Breast epithelium (tissue), 3 donors: ENCODE results near the gene PCGF2.

Experiments used
- POLR2A ChIP-seq: fragments of 450-650 bp; IDR thresholded peaks from one replicate; pipeline ENCODE4 v1.6.1; 2016; ENCODE audit warnings: antibody characterized with exemption, mild to moderate bottlenecking, moderate library complexity
- POLR2AphosphoS5 ChIP-seq, 3 donors: sonication (generic); formaldehyde crosslinking; IDR thresholded peaks; one replicate each; pipeline ENCODE4 v1.6.1; 2017; ENCODE audit warnings: antibody characterized with exemption in 3 of 3
- TF ChIP-seq, protein P1 (sequence below), 3 donors: fragments of 450-650 bp; IDR thresholded peaks; one replicate each; pipeline ENCODE4 v1.5.1; 2016 to 2017; ENCODE audit warnings: antibody characterized with exemption in 3 of 3, mild to moderate bottlenecking in 3 of 3, moderate library complexity in 3 of 3

DNA sequence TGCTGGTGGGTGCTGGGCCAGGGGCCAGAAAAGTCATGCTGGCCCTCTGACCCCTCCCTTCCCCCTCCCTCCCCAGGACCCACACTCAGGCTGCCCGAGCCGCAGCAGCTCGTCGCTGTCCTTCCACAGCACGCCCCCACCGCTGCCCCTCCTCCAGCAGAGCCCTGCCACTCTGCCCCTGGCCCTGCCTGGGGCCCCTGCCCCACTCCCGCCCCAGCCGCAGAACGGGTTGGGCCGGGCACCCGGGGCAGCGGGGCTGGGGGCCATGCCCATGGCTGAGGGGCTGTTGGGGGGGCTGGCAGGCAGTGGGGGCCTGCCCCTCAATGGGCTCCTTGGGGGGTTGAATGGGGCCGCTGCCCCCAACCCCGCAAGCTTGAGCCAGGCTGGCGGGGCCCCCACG lies 26.3 kb downstream of the PCGF2 start:
- TF ChIP-seq, protein P1, sequence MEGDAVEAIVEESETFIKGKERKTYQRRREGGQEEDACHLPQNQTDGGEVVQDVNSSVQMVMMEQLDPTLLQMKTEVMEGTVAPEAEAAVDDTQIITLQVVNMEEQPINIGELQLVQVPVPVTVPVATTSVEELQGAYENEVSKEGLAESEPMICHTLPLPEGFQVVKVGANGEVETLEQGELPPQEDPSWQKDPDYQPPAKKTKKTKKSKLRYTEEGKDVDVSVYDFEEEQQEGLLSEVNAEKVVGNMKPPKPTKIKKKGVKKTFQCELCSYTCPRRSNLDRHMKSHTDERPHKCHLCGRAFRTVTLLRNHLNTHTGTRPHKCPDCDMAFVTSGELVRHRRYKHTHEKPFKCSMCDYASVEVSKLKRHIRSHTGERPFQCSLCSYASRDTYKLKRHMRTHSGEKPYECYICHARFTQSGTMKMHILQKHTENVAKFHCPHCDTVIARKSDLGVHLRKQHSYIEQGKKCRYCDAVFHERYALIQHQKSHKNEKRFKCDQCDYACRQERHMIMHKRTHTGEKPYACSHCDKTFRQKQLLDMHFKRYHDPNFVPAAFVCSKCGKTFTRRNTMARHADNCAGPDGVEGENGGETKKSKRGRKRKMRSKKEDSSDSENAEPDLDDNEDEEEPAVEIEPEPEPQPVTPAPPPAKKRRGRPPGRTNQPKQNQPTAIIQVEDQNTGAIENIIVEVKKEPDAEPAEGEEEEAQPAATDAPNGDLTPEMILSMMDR (IDR thresholded peaks at IDR 0.05): no peak
- TF ChIP-seq POLR2A: no peak
- TF ChIP-seq POLR2AphosphoS5 (IDR thresholded peaks at IDR 0.05): no peak
